Ascending aorta (tissue), 2 donors: ENCODE data around the gene RANBP3. TPM values are rescaled to one million over a fixed set of nuclear protein-coding genes. Genes with fewer than 3 reads are reported as not detected.

Experiments
- DNase-seq, 2 donors: peaks; one replicate each; pipeline ENCODE4 v3.0.0-alpha.2; 2019; ENCODE audit warnings: low spot score in 2 of 2
- H3K27ac ChIP-seq, 2 donors: fragments of 200-600 bp; sonication (generic); one replicate each; pipeline ENCODE4 v1.5.1; 2016 to 2017; ENCODE audit warnings: mild to moderate bottlenecking in 1 of 2
- H3K27me3 ChIP-seq: fragments of 200-600 bp; sonication (generic); one replicate; pipeline ENCODE4 v1.5.1; 2017
- H3K36me3 ChIP-seq, 2 donors: fragments of 200-600 bp; sonication (generic); one replicate each; pipeline ENCODE4 v1.5.1; 2016
- H3K4me1 ChIP-seq, 2 donors: fragments of 200-600 bp; sonication (generic); one replicate each; pipeline ENCODE4 v1.5.1; 2016 to 2017; ENCODE audit warnings: mild to moderate bottlenecking in 1 of 2
- H3K4me3 ChIP-seq, 2 donors: fragments of 200-600 bp; sonication (generic); one replicate each; pipeline ENCODE4 v1.5.1; 2016 to 2017; ENCODE audit warnings: mild to moderate bottlenecking in 1 of 2
- H3K9me3 ChIP-seq, 2 donors: fragments of 200-600 bp; sonication (generic); one replicate each; pipeline ENCODE4 v1.5.1; 2016
- CTCF ChIP-seq, 3 experiments: fragments of 200-600 bp in 2 of 3; fragments of 450-650 bp in 1 of 3; sonication (generic) in 2 of 3; IDR thresholded peaks; one replicate each; pipeline ENCODE4 v1.5.1; 2016 to 2019; ENCODE audit warnings: antibody characterized with exemption in 3 of 3, mild to moderate bottlenecking in 1 of 3, moderate library complexity in 1 of 3
- intact Hi-C: fragments of 100-400 bp; cut with DNase I; formaldehyde crosslinking; loops from one replicate; pipeline ENCODE4 v1.15.1; 2023
- total RNA-seq: library from RNA; depleted of rRNA; stranded (reverse); fragments of >200 nt; gene quantifications from one replicate; pipeline ENCODE4 v1.1.0, GENCODE V29; 2016

Gene RANBP3
- total RNA-seq, 1 donor from 2014 or later: 48.0 TPM

- intact Hi-C loops: no loop called here
- Histone ChIP-seq H3K9me3 (no peaks in the 10 kb centered on the region), H3K27me3 (no peaks in the 10 kb centered on the region), H3K36me3 (no peaks in the 10 kb centered on the region), H3K4me3 (no peak overlapping the region), H3K27ac (peak overlapping the region; percentile 5 to 43), H3K4me1 (peaks cover 6 to 44% of the 10 kb centered on the region in 2 donors)
- no peak for DNase-seq
- TF ChIP-seq CTCF (IDR thresholded peaks at IDR 0.05): no peak
These were observed 17.6 kb downstream of the RANBP3 start for GRCh38 chr19:5960005-5961001.

GRCh38 chr19:5959260-5960004, 18.5 kb downstream of the RANBP3 start:
- no peak for TF ChIP-seq CTCF (IDR thresholded peaks at IDR 0.05)
- Histone ChIP-seq H3K36me3 (no peaks in the 10 kb centered on the region), H3K27ac (peak overlapping the region in 1 of 2 donors; percentile 43), H3K4me3 (no peak overlapping the region), H3K9me3 (no peaks in the 10 kb centered on the region), H3K27me3 (no peaks in the 10 kb centered on the region), H3K4me1 (peaks cover 10 to 52% of the 10 kb centered on the region in 2 donors)
- no peak for DNase-seq
- intact Hi-C loops: no loop called here

GRCh38 chr19:5958851-5959122, 19.2 kb downstream of the RANBP3 start:
- no peaks in the 10 kb centered on the region for H3K36me3 ChIP-seq
- no peaks in the 10 kb centered on the region for H3K9me3 ChIP-seq
- intact Hi-C loops: no loop called here
- peaks cover 12 to 58% of the 10 kb centered on the region in 2 donors for H3K4me1 ChIP-seq
- DNase-seq: no peak
- TF ChIP-seq CTCF (IDR thresholded peaks at IDR 0.05): no peak
- no peak overlapping the region for H3K27ac ChIP-seq
- H3K27me3 ChIP-seq: no peaks in the 10 kb centered on the region
- H3K4me3 ChIP-seq: no peak overlapping the region

- Histone ChIP-seq H3K4me3 (no peak overlapping the region), H3K4me1 (peaks cover 16 to 63% of the 10 kb centered on the region in 2 donors), H3K36me3 (no peaks in the 10 kb centered on the region), H3K27me3 (no peaks in the 10 kb centered on the region), H3K9me3 (no peaks in the 10 kb centered on the region), H3K27ac (no peak overlapping the region)
- DNase-seq: no peak
- TF ChIP-seq CTCF (IDR thresholded peaks at IDR 0.05): no peak
- intact Hi-C loops: no loop called here
These were observed 19.7 kb downstream of the RANBP3 start for GRCh38 chr19:5958074-5958850.

GRCh38 chr19:5957170-5957569, 20.8 kb downstream of the RANBP3 start:
- TF ChIP-seq CTCF (IDR thresholded peaks at IDR 0.05): no peak

More at GRCh38 chr19:5957170-5957569, 20.8 kb downstream of the RANBP3 start:
- Histone ChIP-seq H3K36me3 (no peaks in the 10 kb centered on the region), H3K4me3 (no peak overlapping the region), H3K4me1 (peaks cover 23 to 64% of the 10 kb centered on the region in 2 donors), H3K27ac (no peak overlapping the region), H3K9me3 (no peaks in the 10 kb centered on the region), H3K27me3 (no peaks in the 10 kb centered on the region)
- no peak for DNase-seq
- intact Hi-C loops: no loop called here
